Nucleus accumbens (tissue), 56 donors: Measurements from ENCODE around the gene RIMBP2.
"Not testable (repeated sequence)": the region's sequence is repeated elsewhere in the genome, so short reads cannot be mapped to it uniquely, and the experiment has no call there.

ENCODE experiments used
- DNase-seq, 56 donors: peaks; one replicate each; lab custom pipeline; 2025; lab: John Stamatoyannopoulos, UW

Gene RIMBP2

DNA sequence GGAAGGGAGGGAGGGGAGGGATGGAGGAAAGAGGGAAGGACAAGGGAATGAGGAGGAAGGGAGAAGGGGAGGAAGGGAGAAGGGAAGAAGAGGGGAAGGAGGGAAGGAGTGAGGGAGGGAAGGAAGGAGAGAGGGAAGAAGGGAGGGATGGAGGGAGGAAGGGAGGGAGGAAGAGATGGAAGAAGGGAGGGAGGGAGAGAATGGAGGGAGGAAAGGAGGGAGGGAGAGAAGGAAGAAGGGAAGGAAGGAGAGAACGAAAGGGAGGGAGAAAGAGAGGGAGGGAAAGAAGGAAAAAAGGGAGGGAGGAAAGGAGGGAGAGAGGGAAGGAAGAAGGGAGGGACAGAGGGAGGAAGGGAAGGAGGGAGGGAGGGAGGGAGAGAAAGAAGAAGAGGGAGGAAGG is 49.5 kb downstream of the RIMBP2 start:
- no peak for DNase-seq

DNA sequence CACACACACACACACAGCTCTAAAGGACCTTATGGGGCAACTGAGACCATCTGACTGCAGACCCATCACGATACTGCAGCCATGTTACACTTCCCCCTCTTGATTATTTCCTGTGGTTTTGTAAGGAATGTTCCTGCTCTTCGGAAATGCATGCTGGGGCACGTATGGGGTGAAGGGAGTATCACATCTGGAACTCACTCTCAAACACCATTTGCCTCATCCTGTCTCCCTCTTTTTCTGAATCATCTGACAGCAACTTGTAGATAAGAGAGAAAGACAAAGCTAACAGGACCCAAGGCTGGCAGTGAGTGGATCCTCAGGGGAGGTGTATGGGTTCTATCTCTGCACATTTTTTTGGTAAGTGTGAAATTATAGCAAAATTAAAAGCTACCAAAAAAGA is 50.3 kb downstream of the RIMBP2 start:
- no peak for DNase-seq

DNA sequence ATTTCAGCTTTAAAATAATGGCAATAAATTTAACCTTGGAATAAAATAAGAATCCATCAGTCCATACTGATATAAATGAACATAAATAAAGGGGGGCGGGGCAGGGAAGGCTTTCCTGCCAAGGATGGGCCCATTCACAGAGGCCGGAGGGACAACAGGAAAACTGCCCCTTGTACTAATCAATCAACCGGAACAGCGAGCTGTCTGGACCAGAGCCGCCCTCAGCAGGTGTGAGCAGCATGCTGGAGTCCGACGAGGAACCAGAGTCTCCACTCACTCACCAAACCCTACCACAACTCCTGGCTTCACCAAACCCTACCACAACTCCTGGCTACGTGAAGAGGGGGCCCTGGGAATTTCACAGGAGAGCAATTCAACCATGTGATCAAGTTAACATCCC is 51.3 kb downstream of the RIMBP2 start:
- no peak for DNase-seq

DNA sequence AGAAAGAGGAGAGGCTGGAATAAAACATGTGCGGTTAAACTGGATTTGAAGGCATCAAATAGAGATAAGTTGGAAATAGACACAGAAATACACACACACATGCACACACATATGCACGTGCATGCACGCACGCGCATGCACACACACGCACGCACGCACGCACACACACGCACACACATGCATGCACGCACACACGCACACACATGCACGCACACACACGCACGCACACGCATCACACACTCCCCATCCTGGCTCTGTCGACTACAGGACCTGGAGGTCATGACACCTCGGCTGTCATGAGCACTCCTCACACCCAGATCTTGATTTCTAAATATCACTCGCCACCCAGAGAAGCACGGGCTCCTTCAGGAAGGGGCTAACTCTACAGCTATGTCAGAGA is 51.8 kb downstream of the RIMBP2 start:
- DNase-seq, result no peak

DNA sequence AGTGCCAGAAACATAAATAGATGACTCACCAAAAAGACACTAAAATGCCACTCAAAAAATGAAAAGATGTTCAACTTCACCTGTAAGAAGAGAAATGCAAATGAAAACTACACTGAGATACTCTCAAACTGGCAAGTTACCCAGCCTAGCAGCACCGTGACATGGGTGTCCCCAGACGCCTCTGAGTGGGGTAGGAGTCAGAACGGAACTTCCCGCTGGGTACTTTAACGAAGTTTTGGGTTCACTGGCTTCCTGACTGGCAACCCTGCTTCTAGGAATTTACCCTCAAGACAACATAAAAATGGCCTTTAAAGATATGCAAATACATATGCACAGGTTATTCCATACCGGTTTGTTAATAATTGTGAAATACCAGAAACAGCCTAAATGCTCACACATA is 52.6 kb downstream of the RIMBP2 start:
- no peak for DNase-seq

DNA sequence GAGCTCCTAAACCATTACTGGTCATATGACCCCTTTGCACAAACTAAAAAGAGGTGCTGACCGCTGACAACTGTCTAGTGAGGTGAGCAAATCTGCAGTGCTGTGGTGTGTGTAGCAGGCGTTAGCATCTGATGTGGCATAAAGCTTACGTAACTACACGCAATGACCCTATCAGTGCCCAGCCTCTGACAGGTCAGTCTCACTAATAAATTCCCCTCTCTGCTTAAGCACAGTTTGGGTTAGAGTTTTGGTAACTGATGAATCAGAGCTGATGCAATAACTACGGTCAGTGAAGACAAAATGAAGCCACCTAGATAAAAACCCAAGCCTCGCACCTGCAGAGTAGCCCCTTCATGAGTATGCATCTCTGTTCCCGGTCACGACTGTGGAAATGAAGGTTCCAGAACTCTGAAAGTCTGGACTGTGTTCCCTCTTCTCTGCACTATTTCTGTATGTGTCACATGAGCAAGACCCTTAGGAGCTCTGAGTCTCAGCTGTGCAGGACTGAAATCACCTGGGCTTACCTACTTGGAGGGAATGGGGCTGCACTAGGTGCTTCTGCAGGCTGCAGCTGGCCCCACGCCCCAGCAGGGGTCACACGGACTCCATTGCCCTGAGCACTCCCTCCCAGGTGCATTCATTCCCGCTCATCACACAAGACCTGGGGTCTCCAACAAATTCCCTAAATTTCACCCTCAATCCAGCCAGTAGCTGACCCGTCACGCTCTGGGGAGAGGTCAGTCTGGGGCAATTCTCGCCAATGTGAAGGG is 54.4 kb downstream of the RIMBP2 start:
- no peak for DNase-seq

DNA sequence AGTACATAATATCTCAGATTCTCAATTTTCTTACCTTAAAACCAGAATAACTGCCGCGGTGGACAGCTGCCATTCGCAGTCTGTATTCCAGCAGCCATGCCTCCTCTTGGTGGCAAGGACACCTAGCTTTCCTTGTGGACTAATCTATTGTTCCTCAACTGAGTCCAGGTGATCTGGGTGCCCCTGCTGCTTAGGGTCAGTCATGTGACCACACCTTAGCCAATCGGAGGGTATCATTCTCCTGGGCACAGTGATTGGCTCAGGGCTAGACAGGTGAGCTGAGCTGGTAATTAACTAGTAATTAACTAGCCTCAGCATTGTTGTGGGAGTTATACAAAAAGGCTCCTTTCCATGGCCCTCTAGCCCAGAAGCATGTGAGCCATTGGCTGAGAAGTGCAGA is 55.0 kb downstream of the RIMBP2 start:
- DNase-seq, result peak in 1 of 56 donors; percentile 8

DNA sequence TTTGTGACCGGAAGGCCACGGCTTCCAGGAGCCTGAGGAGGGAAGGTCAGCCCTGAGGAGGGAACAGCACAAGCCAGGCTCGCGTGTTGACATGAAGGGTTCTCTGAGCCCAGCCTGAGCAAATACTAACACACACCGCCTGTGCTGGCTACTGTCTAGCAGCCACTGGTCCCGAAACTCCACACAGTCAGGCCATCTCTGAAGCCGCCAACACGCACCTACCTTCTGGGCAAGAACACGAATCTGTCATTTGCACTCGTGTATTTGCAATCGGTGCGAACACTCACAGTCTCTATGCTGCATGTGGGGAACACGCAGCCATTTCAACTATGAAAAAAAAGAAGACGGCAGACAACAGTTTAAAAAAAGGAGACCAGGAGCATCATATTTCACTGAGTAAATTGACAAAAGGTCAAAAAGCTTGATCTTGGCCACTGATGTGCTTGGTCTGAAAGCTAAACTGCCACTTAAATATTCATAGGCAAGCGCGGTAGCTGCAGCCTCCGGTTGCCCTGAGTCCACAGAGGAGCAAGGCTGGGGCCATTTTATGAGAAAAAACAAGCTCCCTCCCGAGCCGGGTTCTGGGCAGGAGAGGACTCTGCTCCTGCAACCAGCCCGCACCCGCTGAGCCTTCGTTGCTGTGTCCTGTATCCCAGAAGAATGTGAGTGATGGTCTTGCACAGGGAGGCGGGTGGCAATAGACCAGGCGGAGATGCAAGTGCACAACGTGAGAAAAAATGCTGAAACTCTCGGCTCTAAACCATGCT is 57.8 kb downstream of the RIMBP2 start:
- DNase-seq, result no peak

DNA sequence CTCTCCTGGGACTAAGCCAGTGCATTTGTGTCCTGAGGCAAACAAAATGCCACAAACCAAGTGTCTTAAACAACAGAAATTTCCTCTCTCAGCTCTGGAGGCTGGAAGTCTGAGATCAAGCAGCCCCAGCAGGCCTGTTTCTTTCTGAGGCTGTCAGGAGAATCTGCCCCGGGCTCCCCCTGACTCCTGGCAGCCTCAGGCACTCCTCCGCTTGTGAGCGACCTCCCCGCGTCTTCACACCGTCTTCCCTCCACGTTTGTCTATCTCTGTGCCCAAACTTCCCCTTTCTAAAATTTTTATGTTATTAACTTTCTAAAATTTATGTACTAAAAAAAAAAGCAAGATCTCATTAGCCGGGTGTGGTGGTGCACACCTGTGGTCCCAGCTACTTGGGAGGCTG is 59.7 kb downstream of the RIMBP2 start:
- no peak for DNase-seq

DNA sequence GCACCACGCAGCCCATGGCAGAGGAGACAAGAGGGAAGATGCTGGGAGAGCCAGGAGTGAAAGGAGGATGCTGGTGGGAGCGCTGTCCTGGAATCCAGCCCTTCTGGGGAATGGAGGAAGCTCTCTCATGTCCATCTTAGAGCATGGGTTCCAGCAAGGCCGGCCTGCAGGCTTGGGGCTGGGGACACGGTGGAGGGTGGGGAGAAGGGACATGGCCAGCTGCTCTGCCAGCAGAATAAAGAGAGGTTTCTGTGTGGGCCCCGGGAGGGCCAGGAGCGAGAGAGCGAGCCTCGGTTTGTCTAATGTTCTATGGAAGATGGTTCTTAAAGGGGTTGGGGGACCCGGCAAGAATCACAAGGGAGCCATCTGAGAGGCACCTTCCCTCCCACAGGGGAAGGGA is 60.2 kb downstream of the RIMBP2 start:
- no peak for DNase-seq

DNA sequence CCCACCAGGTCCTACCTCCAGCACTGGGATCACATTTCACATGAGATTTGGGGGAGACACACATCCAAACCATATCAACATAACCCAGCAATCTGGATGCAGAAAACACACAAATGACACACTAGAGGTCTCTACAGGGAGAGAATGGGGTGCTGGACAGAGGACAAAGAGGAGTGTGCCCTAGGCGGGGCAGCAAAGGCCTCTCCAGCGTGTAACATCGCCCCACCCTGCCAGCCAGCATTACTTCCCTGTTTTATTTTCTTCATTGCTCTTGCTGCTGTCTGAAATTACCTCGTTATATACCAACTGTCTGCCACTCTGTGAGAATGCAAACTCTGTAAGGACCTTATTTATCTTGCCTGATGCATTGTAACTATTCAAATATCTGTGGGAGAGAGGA is 61.1 kb downstream of the RIMBP2 start:
- DNase-seq, result no peak

DNA sequence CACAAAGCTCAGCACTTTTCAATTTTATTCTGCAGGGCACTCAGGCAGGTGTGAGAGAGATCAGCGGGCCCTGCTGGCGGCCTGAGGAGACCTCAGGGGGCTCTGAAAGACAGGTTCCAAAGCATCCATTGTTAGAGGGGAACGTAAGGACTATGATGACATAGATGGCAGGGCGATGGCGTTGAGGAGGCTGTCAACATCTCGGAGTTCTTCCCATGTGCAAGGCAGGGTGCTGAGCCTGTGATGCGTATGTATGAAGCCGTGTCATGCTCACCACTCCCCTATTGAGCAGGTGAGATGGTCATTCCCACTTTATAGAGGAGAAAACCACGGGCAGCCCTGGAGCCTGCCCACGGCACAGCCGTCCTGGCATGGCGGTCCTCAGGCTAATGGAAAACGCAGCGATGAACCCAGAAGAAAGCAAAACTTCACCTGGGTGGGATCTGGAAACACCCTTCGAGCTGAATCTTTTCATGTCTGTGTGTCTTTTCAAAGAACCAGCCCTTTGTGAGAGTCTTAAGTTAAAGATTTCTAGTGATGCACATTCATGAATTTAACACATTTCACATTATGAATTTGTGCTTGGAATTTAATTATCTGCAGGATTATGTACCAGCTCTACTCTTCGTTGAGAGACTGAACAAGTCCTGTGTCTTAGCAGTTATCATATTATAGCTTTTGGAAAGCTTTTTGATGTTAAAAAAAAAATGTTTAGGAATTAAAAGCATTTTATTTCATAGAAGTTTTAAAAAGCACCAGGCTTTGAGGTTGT is 64.7 kb downstream of the RIMBP2 start:
- no peak for DNase-seq

DNA sequence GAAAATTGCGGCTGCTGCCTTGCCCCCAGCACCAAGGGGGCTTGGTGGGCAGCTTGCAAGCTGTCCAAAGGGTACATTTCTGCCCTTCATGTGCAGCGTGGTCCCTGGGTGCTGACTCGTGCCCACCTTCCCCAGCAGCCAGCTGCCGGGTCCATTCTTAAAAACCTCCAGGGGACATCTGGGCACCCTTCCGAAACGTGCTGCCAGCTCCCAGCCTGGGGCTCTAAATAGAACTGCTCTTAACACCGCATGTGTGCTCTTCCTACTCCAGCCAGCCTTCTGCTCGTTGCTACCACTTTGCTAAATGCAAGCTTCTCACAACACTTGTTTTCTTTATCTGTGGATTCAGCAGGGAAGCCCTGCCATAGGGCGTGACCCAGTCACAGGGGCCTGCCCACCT is 66.0 kb downstream of the RIMBP2 start:
- DNase-seq, result peak in 1 of 56 donors; percentile 12

DNA sequence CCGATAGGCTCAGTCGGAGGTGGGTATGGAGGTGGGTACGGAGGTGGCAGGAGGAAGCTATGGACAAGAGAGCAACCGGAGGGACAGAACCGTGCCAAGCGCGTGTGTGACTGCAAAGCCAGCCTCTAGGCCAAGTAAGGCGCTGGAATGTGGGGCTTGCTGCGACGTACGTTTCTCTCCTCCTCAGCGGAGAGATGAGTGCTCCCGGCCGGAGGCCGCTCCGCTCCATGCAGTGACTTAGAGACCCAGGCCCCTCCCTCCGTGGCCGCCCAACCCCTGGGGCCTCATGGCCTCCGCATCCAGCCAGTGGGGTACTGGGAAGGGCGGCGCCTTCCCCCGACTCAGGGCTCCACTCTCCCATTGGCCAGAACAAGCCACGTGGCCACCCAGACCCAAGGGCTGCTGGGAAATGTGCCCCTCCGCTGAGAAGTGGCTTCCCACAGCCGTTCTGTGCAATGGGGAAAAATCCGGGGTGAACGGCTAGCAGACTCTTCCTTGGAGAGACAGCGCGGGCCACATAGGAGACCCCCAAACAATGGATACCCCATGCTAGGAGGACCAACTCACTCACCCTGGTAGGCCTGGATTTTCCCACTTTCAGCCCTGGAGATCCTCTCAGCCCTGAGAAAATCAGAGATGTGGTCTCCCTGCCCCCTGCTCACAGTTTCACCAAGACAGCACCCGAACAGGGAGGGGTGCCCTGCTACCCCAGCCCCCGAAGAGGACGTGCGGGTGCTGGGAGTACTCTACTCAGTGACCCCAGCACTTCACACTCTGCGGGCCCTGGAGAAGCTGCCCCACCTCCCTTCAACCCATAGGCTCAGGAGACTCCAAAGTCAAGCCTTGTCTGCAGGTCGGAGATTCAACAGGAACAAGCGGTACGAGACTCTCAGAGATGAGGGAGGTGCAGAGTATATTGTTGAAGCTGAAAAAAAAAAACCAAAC is 66.7 kb downstream of the RIMBP2 start:
- no peak for DNase-seq

DNA sequence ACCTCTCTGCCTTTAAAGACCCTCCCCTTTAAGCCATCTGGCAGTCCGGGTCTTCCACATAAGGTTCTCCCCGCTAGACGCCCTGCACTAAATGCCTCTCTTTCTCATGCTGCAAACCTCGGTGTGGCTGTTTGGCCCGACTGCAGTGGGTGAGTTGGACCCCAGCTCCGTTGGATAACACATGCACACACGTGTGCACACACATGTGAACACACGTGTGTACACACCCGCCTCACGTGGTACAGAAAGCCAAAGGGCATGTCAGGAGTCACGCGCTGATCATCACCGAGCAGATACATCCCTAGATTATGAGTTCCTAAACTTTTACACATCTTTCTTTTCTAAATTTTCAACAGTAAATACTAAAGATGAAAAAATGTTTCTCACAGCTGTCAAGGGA is 68.3 kb downstream of the RIMBP2 start:
- no peak for DNase-seq

DNA sequence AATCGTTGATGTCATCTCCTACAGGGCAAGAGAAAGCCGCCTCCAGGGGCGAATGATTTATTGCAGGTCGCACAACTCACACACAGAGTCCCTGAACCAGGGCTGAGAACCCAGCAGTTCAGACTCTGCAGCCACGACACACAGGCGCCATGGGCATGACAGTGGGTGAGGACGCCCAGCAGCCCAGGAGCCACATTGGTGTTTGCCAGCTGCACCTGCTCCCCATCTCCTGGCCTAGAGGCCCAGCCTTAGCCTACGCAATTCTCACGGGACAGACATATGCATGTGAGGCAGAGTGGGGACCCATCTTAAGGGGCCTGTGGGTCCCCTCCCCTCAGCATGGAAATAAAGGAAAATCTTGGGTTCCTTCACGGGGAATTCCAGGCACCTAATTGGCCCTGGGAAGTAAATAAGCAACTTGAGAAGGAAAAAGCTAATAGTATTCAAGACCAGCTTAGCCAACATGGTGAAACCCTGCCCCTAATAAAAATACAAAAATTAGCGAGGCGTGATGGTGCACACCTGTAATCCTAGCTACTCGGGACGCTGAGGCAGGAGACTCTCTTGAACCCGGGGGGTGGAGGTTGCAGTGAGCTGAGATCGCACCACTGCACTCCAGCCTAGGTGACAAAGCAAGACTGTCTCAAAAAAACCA is 69.3 kb downstream of the RIMBP2 start:
- no peak for DNase-seq

DNA sequence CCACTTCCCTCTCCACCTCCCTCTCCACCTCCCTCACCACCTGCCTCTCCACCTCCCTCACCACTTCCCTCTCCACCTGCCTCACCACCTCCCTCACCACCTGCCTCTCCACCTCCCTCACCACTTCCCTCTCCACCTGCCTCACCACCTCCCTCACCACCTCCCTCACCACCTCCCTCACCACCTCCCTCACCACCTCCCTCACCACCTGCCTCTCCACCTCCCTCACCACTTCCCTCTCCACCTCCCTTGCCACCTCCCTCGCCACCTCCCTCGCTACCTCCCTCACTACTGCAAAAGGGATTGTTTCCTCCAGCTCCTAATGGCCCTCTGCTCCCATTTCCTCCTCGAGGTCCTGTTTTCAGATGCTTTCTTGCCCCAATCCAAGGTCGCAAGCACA is 69.9 kb downstream of the RIMBP2 start:
- DNase-seq, result not testable (repeated sequence)

DNA sequence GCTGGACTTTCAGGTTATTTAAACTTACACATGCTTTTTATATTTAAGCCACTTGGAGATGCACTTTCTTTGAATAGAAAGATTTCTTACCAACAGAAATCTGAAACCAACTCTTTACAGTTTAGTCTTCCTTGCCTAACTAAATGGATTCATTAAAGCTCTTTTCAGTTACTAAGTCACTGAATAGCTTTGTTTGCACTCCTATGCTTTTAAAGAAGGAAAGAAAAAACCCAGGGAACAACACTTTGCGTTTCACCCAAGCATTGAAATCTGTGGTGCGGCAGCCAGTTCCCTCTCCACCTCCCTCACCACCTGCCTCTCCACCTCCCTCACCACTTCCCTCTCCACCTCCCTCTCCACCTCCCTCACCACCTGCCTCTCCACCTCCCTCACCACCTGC is 70.3 kb downstream of the RIMBP2 start:
- no peak for DNase-seq

DNA sequence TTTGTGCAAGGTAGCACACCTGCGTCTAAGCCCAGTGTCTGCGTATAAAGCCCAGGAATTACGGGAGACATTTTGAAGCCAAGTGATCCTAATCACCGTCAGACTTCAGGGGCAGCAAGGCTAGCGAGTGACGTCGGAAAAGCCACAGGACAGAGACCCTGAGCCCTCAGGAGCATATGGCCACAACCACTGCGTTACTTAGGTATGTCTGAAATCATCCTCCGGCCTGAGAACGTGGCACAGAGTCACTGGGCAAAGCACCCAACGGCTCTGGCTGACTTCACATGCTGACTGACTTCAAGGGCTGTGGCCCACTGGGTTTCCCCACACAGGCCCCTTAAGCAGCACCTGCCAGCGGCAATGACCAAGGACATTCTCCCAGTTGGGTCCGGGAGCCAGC is 71.5 kb downstream of the RIMBP2 start:
- no peak for DNase-seq

DNA sequence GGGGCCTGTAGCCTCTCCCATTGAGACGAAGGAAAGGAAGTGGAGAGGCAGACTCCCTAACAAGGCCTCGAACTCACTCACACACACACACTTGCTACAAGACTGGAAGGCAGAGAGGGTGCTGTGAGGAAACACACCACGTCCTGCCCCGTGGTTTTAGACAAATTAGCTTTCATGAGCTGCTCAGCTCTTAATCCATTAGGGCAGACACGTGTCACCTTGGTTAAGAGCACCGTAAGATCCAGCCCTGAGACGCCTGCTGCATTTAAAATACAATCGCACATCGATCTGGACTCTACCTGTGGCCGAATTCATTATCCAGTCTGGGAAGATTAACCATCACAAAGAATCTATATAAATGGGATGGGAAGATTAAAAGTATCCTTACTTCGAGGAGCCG is 72.0 kb downstream of the RIMBP2 start:
- DNase-seq, result no peak
